RWPE1 (cell line): ENCODE data around the gene NAXE.

Experiments
- CTCF ChIA-PET: fragments of 350-600 bp; sonication (Branson Sonifier 250); formaldehyde crosslinking; extraction: SDS; loops from one replicate; lab custom pipeline; 2021; lab: Yijun Ruan, JAX
- POLR2A ChIA-PET: fragments of 400-600 bp; formaldehyde crosslinking; extraction: SDS; loops from one replicate; lab custom pipeline; 2020; ENCODE audit warnings: antibody characterized with exemption; ENCODE audit not compliant: low non-redundant PET; lab: Yijun Ruan, JAX
- DNase-seq: peaks from one replicate; pipeline ENCODE4 v3.0.0; 2012; ENCODE audit warnings: low spot score
- H3K27ac ChIP-seq: fragments of 450-650 bp; 2 replicates; pipeline ENCODE4 v1.5.1; 2017
- TF ChIP-seq, protein P1 (sequence below): fragments of 450-650 bp; conservative IDR thresholded peaks from 2 replicates; pipeline ENCODE4 v1.5.1; 2017; ENCODE audit warnings: low read depth, mild to moderate bottlenecking

The NAXE gene

GRCh38 chr1:156553860-156554485 lies 37.6 kb upstream of the NAXE start:
- no peak overlapping the region for H3K27ac ChIP-seq
- TF ChIP-seq, protein P1, sequence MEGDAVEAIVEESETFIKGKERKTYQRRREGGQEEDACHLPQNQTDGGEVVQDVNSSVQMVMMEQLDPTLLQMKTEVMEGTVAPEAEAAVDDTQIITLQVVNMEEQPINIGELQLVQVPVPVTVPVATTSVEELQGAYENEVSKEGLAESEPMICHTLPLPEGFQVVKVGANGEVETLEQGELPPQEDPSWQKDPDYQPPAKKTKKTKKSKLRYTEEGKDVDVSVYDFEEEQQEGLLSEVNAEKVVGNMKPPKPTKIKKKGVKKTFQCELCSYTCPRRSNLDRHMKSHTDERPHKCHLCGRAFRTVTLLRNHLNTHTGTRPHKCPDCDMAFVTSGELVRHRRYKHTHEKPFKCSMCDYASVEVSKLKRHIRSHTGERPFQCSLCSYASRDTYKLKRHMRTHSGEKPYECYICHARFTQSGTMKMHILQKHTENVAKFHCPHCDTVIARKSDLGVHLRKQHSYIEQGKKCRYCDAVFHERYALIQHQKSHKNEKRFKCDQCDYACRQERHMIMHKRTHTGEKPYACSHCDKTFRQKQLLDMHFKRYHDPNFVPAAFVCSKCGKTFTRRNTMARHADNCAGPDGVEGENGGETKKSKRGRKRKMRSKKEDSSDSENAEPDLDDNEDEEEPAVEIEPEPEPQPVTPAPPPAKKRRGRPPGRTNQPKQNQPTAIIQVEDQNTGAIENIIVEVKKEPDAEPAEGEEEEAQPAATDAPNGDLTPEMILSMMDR = no peak
- ChIA-PET CTCF (no interaction called here), POLR2A (interaction anchor here (0.7 kb wide), 1 partner anchor 42 kb away, joined by 6 read pairs; no protein-coding TSS in a partner anchor)
- DNase-seq = no peak

DNA sequence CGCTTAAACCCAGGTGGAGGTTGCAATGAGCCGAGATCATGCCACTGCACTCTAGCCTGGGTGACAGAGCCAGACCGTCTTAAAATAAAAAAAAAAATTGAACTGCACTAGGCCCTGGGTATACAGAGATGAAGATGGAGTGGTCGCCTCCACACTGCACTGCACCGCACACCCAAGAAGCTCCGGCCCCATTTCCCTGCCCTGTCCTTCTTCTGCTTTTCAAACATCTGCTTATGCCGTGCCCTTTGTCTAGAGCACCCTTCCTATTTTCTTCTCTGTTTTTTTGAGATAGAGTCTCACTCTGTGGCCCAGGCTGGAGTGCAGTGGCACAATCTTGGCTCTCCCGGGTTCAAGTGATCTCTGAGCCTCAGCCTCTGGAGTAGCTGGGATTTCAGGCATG lies 36.6 kb upstream of the NAXE start:
- POLR2A ChIA-PET = no interaction called here
- no peak for DNase-seq
- H3K27ac ChIP-seq = no peak overlapping the region
- TF ChIP-seq, protein P1 = no peak
- CTCF ChIA-PET = no interaction called here

DNA sequence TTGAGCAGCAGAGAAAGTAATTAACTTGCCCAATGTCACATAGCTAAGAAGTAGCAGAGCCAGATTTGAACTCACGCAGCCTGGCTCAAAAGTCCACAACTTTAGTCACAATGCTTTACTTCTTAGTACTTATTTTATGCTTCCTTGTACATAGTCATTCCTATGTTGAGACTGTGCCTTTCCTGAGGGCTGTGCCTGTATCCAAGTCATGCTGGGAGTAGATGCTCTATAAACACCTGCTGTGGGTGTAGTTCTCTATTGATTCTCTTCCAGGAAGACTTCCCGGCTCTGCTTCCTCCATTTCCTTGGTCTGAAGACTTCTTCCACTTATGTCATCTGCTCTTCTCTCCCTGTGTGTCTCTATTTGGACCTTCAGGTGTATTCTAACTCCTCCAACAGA lies 35.9 kb upstream of the NAXE start:
- ChIA-PET CTCF (interaction anchor here (1.4 kb wide), 1 partner anchor 53 kb away, joined by 4 read pairs; no protein-coding TSS in a partner anchor), POLR2A (no interaction called here)
- DNase-seq = no peak
- TF ChIP-seq, protein P1 = no peak
- H3K27ac ChIP-seq = no peak overlapping the region

GRCh38 chr1:156556354-156556753 lies 35.2 kb upstream of the NAXE start:
- DNase-seq = no peak
- no peak overlapping the region for H3K27ac ChIP-seq
- ChIA-PET CTCF (interaction anchor here (0.5 to 1.4 kb wide), 3 partner anchors 27 to 52 kb away, joined by 3 to 4 read pairs (median 3); no protein-coding TSS in a partner anchor), POLR2A (no interaction called here)
- TF ChIP-seq, protein P1 = no peak

- CTCF ChIA-PET = interaction anchor here (0.6 kb wide), 1 partner anchor 99 kb away, joined by 3 read pairs; no protein-coding TSS in a partner anchor
Observed at GRCh38 chr1:156559086-156559796, 32.3 kb upstream of the NAXE start.

DNA sequence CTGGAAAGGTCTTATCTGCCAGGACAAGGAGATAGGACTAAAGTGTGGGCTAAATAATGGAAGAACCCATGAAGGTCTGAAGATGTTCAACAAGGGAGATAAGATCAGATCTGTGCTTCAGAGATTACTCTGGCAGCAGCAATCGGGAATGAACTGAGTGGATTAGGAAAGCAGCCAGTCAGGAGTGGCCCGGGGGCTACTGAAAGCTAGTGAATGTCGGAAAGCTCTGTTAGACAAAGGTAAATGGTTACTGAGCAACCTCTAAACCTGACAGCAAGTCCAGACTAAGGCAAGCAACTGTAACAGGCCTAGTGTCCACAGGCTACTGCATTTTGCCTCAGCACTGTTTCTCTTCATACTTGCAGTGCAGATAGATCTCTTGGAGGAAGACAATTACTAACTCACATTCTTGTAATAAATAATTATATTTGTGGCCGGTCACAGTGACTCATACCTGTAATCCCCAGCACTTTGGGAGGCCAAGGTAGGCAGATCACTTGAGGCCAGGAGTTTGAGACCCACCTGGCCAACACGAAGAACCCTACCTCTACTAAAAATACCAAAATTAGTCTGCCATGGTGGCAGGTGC lies 31.7 kb upstream of the NAXE start:
- DNase-seq = no peak
- POLR2A ChIA-PET = no interaction called here

More at GRCh38 chr1:156559086-156559796, 32.3 kb upstream of the NAXE start:
- H3K27ac ChIP-seq = no peak overlapping the region
- POLR2A ChIA-PET = no interaction called here
- no peak for DNase-seq
- TF ChIP-seq, protein P1 = no peak

More for the DNA sequence above, 31.7 kb upstream of the NAXE start:
- TF ChIP-seq, protein P1 = no peak
- CTCF ChIA-PET = interaction anchor here (0.6 kb wide), 1 partner anchor 98 kb away, joined by 3 read pairs; no protein-coding TSS in a partner anchor
- H3K27ac ChIP-seq = no peak overlapping the region
